GM18508 (cell line): ENCODE measurements around the gene ZNF276.

Experiments
- ATAC-seq: cut with Tn5 transposase; IDR thresholded peaks from one replicate; pipeline ENCODE4 v1.9.1; 2021; ENCODE audit warnings: moderate number of reproducible peaks; ENCODE audit not compliant: insufficient read depth, unreplicated experiment

The ZNF276 gene

GRCh38 chr16:89710709-89711564, 10.4 kb upstream of the ZNF276 start:
- no peak for ATAC-seq

DNA sequence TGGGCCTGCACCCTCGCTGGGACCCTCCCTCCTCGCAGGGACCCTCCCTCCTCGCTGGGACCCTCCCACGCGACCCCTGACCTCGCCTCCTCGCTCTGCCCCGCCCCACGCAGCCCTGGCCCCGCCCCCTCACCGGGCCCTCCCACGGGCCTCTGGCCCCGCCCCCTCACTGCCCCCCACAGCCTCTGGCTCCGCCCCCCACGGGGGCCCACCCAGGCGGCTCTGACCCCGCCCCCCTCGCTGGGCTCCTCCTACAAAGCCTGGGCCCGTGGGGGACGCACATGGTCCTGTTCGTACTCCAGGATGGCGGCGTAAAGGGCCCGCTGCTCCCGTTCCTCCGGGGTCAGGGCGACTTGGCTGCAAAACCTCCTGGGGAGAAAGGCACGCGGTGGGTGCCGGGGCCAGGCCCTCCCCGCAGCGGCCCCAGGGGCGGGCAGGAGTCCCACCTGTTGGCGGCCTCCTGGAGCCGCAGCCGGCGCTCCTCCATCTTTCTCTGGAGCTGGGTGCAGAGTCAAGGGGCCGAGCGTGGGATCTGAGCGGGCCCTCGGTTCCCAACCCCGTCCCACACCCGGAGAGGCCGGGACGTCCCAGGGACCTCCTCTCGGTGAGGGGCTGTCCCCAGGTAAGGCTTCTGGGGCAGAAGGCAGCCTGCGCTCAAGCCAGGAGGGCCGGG, 9.6 kb upstream of the ZNF276 start:
- ATAC-seq = no peak

- no peak for ATAC-seq
Observed at GRCh38 chr16:89712274-89712781, 9.0 kb upstream of the ZNF276 start.

DNA sequence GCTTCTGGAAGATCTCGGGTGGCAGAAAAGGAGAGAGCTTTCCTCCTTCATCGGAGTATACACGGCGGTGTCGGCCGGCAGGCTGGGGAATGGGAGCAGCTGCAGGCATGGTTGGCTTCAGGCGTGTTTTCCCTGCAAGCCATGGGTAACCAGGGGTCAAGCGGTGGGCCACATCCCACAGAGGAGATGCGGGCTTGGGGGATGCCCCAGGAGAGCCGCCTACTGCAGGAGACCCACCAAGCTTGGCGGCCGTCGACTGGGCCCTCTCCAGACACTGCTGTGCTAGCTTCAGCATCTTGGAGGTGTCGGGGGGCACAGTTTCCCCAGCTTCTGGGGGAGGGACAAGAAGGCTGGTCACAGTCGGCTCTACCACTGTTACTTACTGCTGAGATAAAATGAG, 4.8 kb upstream of the ZNF276 start:
- no peak for ATAC-seq

- ATAC-seq = no peak
Observed at GRCh38 chr16:89716916-89717687, 4.2 kb upstream of the ZNF276 start.

DNA sequence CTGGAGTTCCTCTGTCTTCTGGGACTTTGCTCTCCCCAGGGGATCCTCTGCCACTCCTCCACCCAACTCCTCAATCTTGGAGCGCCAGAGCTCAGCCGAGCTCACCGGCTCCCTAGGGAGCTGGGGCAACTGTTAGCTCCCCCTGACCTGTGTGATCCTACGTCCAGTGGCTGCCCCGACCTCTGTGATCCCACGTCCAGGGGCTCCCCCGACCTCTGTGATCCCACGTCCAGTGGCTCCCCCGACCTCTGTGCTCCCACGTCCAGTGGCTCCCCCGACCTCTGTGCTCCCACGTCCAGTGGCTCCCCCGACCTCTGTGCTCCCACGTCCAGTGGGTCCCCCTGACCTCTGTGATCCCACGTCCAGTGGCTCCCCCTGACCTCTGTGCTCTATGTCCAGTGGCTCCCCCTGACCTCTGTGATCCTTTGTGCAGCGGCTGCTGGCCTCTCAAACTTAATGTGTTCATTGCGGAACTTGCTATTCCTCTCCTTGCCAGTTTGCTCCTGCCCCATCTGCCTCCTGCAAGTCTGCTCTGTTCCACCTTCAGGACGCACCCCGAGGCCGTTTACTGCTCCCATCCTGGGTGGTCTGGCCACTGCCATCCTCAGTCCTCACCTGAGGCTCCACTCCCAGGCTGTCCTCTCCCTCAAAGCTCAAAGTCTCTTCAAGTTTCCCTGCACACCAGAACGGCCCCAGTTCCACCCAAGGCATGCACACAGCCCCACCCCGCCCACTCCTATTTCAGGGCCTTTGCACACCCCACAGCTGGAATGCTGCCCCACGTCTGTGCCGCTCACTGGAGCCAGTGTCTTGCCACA, 3.4 kb upstream of the ZNF276 start:
- ATAC-seq = no peak

- ATAC-seq = no peak
Observed at GRCh38 chr16:89720551-89720812, 855 bp upstream of the ZNF276 start.

- no peak for ATAC-seq
Observed at GRCh38 chr16:89721546-89722391, 432 bp downstream of the ZNF276 start.

GRCh38 chr16:89722392-89723278, 1.3 kb downstream of the ZNF276 start:
- ATAC-seq = no peak

DNA sequence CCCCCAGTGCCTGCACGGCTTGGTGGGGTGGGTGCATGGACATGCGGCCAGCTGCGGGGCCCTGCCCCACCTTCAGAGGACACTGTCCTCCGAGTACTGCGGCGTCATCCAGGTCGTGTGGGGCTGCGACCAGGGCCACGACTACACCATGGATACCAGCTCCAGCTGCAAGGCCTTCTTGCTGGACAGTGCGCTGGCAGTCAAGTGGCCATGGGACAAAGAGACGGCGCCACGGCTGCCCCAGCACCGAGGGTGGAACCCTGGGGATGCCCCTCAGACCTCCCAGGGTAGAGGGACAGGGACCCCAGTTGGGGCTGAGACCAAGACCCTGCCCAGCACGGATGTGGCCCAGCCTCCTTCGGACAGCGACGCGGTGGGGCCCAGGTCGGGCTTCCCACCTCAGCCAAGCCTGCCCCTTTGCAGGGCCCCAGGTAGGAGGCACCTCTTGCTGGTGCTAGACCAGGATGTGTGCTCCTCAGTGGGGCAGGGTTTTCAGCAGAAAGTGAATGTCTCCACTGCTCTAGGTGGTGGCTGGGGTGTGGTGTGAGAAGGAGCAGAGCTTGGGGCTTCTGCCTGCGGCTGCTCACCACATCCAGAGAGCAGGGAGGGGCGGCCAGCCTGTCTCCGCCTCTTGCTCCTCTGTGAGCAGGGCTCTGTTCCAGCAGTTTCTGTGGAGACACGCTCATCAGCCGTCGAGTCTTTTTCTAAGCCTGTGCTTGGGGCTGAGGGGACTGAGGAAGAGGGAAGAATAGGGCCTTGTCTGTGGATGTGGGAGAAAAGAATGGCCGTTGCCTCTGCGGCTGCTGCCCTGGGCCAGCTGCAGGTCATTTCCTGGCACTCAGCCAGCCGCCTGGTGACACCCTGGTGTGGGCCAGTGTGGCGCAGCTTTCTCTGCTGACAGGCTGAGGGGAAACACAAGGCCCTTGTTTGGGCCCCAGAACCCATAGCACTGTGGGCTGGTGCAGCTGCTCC, 2.2 kb downstream of the ZNF276 start:
- no peak for ATAC-seq

GRCh38 chr16:89727406-89728120, 6.2 kb downstream of the ZNF276 start:
- no peak for ATAC-seq

GRCh38 chr16:89729293-89729692, 8.0 kb downstream of the ZNF276 start:
- ATAC-seq = no peak

DNA sequence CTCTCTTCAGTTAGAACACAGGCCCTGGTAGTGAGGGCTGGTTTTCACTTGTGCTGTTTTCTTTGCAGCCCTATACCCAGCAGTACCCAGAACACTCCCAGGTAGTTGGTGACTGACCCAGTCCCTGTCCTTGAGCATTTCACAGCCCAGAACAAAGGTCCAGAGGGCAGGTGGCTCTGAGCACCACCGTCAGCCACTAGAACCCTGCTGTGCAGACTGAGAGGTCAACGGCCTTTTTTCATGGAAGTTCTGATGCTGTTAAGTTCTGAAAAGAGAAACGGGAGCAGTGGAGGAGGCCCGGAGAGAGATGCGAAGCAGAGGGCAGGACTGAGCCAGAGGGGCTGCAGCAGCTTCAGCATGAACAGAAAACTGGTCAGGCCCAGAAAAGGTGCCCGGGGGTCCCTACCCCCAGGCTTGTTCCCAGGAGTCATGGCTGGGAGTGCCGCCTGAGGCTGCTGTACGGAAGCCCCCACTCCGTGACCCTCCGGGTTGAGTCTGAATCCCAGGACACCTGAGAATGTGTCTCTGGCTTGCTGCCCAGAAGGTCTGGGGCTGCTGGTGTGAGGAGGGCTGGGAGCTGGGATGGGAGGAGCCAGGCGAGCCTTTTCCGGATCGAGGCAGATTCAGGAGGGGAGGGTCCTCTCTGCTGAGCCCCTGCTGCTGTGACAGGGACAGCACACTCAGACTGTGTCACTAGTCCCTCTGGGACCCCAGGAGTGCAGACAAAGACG, 8.7 kb downstream of the ZNF276 start:
- ATAC-seq = no peak

- no peak for ATAC-seq
Observed at GRCh38 chr16:89730610-89731234, 9.4 kb downstream of the ZNF276 start.

- ATAC-seq = no peak
Observed at GRCh38 chr16:89732142-89732917, 11.0 kb downstream of the ZNF276 start.
